ENCODE data around the gene GAL.

DNA sequence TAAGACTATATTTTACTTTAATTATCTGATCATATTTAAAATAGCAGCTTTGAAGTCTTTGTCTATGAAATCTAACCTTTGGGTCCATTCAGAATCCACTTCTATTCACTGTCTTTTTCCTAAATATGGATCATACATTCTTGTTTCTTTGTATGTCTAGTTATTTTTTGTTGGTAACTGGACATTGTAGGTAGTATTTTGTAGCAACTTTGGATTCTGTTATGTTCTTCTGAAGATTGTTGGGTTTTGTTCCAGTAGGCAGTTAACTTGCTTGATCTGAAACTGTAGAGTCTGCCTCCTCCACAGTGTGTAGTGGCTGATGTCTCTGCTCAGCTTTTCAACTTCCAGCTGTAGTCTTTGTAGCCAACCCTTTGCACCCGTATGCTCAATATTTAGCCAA, 37.5 kb upstream of the GAL start:
- no peak for TF ChIP-seq POLR2AphosphoS5 (IDR thresholded peaks at IDR 0.05)
- TF ChIP-seq, protein P1, sequence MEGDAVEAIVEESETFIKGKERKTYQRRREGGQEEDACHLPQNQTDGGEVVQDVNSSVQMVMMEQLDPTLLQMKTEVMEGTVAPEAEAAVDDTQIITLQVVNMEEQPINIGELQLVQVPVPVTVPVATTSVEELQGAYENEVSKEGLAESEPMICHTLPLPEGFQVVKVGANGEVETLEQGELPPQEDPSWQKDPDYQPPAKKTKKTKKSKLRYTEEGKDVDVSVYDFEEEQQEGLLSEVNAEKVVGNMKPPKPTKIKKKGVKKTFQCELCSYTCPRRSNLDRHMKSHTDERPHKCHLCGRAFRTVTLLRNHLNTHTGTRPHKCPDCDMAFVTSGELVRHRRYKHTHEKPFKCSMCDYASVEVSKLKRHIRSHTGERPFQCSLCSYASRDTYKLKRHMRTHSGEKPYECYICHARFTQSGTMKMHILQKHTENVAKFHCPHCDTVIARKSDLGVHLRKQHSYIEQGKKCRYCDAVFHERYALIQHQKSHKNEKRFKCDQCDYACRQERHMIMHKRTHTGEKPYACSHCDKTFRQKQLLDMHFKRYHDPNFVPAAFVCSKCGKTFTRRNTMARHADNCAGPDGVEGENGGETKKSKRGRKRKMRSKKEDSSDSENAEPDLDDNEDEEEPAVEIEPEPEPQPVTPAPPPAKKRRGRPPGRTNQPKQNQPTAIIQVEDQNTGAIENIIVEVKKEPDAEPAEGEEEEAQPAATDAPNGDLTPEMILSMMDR (IDR thresholded peaks at IDR 0.05) = no peak
- no peak for TF ChIP-seq POLR2A (IDR thresholded peaks at IDR 0.05)
